Erythroblast (primary cell): ENCODE measurements around the gene CDK6.

ENCODE experiments used
- GATA1 ChIP-seq: IDR thresholded peaks from 2 replicates; pipeline ENCODE4 v1.6.1; 2011; ENCODE audit warnings: low read depth, mild to moderate bottlenecking, control low read depth, low read length, moderate library complexity
- POLR2A ChIP-seq: IDR thresholded peaks from 2 replicates; pipeline ENCODE4 v1.6.1; 2011; ENCODE audit warnings: mild to moderate bottlenecking, low read length

DNA sequence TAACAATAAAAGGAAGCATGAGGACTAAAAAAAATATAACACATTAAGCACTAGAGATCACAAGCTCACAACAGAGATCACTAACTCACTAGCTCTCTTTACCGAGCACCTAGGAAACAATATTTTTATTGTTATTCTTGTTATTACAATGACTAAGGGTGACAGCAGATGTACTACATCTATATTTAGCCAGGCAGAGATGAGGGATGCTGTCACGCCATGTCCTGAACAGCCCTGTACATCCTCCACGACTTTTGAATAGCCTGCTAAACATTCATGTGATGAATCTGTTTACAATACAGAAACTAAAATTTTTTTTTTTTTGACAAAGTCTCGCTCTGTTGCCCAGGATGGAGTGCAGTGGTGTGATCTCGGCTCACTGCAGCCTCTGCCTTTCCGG lies 268.9 kb downstream of the CDK6 start:
- TF ChIP-seq POLR2A: no peak
- no peak for TF ChIP-seq GATA1
